BLaER1 treated with 17β-estradiol and CSF1 and Interleukin-3, amounts not matched to agents 10 nM and 100 nM (cell line): ENCODE results near the gene DOCK4.

ENCODE experiments used
- H3K27ac ChIP-seq, 11 experiments: shearing (Covaris generic); formaldehyde crosslinking; 2 replicates each; pipeline ENCODE4 v1.8.1; 2022
- H3K27me3 ChIP-seq, 11 experiments: shearing (Covaris generic); formaldehyde crosslinking; 2 replicates each; pipeline ENCODE4 v1.8.1; 2022
- H3K36me3 ChIP-seq, 11 experiments: shearing (Covaris generic); formaldehyde crosslinking; 2 replicates each; pipeline ENCODE4 v1.8.1; 2022
- H3K4me1 ChIP-seq, 10 experiments: shearing (Covaris generic); formaldehyde crosslinking; 2 replicates each; pipeline ENCODE4 v1.8.1; 2022
- H3K4me2 ChIP-seq, 11 experiments: shearing (Covaris generic); formaldehyde crosslinking; 2 replicates each; pipeline ENCODE4 v1.8.1; 2022
- H3K4me3 ChIP-seq, 10 experiments: shearing (Covaris generic); formaldehyde crosslinking; 2 replicates each; pipeline ENCODE4 v1.8.1; 2022
- H3K9ac ChIP-seq, 11 experiments: shearing (Covaris generic); formaldehyde crosslinking; 2 replicates each; pipeline ENCODE4 v1.8.1; 2022
- H3K9me3 ChIP-seq, 11 experiments: shearing (Covaris generic); formaldehyde crosslinking; replicated peaks in 1 of 11; 2 replicates each; pipeline ENCODE4 v1.8.1; 2022
- H4K20me1 ChIP-seq, 11 experiments: shearing (Covaris generic); formaldehyde crosslinking; 2 replicates each; pipeline ENCODE4 v1.8.1; 2022
- Cebpa-rat ChIP-seq, 11 experiments: shearing (Covaris generic); IDR thresholded peaks; 2 replicates each; pipeline ENCODE4 v1.8.1; 2022

The DOCK4 gene

GRCh38 chr7:112238852-112239610 is 32.8 kb upstream of the DOCK4 start:
- peaks cover 9 to 30% (median 18%) of the 10 kb centered on the region in 11 experiments; a peak in 18 of 22 replicates for H3K9me3 ChIP-seq
- no peak overlapping the region for H3K4me2 ChIP-seq
- no peak overlapping the region for H3K9ac ChIP-seq
- H3K27me3 ChIP-seq: no peaks in the 10 kb centered on the region
- peaks cover 0 to 20% (median 5%) of the 10 kb centered on the region in 11 experiments; a peak in 7 of 22 replicates for H3K36me3 ChIP-seq
- no peak for TF ChIP-seq Cebpa-rat (IDR thresholded peaks at IDR 0.05)
- no peak overlapping the region for H3K27ac ChIP-seq
- H4K20me1 ChIP-seq: no peaks in the 10 kb centered on the region; a peak in 2 of 22 replicates
- no peaks in the 10 kb centered on the region for H3K4me1 ChIP-seq
- no peak overlapping the region for H3K4me3 ChIP-seq

GRCh38 chr7:112238330-112238729 is 32.1 kb upstream of the DOCK4 start:
- Histone ChIP-seq H4K20me1 (peaks cover 0 to under 1% (median 0%) of the 10 kb centered on the region in 11 experiments; a peak in 3 of 22 replicates), H3K4me1 (no peaks in the 10 kb centered on the region), H3K36me3 (peaks cover 0 to 20% (median 5%) of the 10 kb centered on the region in 11 experiments; a peak in 7 of 22 replicates), H3K4me3 (no peak overlapping the region), H3K27me3 (no peaks in the 10 kb centered on the region), H3K4me2 (no peak overlapping the region), H3K9ac (no peak overlapping the region), H3K9me3 (peaks cover 11 to 31% (median 18%) of the 10 kb centered on the region in 11 experiments; a peak in 18 of 22 replicates), H3K27ac (no peak overlapping the region)
- TF ChIP-seq Cebpa-rat (IDR thresholded peaks at IDR 0.05): no peak

GRCh38 chr7:112236597-112236996 is 30.4 kb upstream of the DOCK4 start:
- H3K36me3 ChIP-seq: peaks cover 0 to 20% (median 5%) of the 10 kb centered on the region in 11 experiments; a peak in 7 of 22 replicates
- H3K4me3 ChIP-seq: no peak overlapping the region
- no peak overlapping the region for H3K27ac ChIP-seq
- H3K9me3 ChIP-seq: peaks cover 11 to 31% (median 18%) of the 10 kb centered on the region in 11 experiments; a peak in 18 of 22 replicates
- no peaks in the 10 kb centered on the region for H3K4me1 ChIP-seq
- H3K4me2 ChIP-seq: no peak overlapping the region
- no peak overlapping the region for H3K9ac ChIP-seq
- no peak for TF ChIP-seq Cebpa-rat (IDR thresholded peaks at IDR 0.05)
- no peaks in the 10 kb centered on the region for H3K27me3 ChIP-seq
- H4K20me1 ChIP-seq: peaks cover 0 to 11% (median 0%) of the 10 kb centered on the region in 11 experiments; a peak in 4 of 22 replicates

GRCh38 chr7:112234147-112234546 is 27.9 kb upstream of the DOCK4 start:
- no peak overlapping the region for H3K4me3 ChIP-seq
- H4K20me1 ChIP-seq: peaks cover 0 to 22% (median 5%) of the 10 kb centered on the region in 11 experiments; a peak in 8 of 22 replicates
- no peak overlapping the region for H3K27ac ChIP-seq
- peaks cover 0 to 17% (median 3%) of the 10 kb centered on the region in 11 experiments; a peak in 8 of 22 replicates for H3K36me3 ChIP-seq
- TF ChIP-seq Cebpa-rat (IDR thresholded peaks at IDR 0.05): no peak
- no peaks in the 10 kb centered on the region for H3K4me1 ChIP-seq
- H3K27me3 ChIP-seq: no peaks in the 10 kb centered on the region
- no peak overlapping the region for H3K4me2 ChIP-seq
- H3K9me3 ChIP-seq: peaks cover 8 to 23% (median 16%) of the 10 kb centered on the region in 11 experiments; a peak in 17 of 22 replicates
- no peak overlapping the region for H3K9ac ChIP-seq

- no peak overlapping the region for H3K4me2 ChIP-seq
- TF ChIP-seq Cebpa-rat (IDR thresholded peaks at IDR 0.05): no peak
- H3K27ac ChIP-seq: no peak overlapping the region
- H3K4me3 ChIP-seq: no peak overlapping the region
- H3K27me3 ChIP-seq: no peaks in the 10 kb centered on the region
- peaks cover 7 to 18% (median 13%) of the 10 kb centered on the region in 11 experiments; a peak in 16 of 22 replicates for H3K9me3 ChIP-seq
- peaks cover 0 to 12% (median under 1%) of the 10 kb centered on the region in 11 experiments; a peak in 7 of 22 replicates for H3K36me3 ChIP-seq
- H3K4me1 ChIP-seq: no peaks in the 10 kb centered on the region
- H3K9ac ChIP-seq: no peak overlapping the region
- H4K20me1 ChIP-seq: peaks cover 0 to 27% (median 7%) of the 10 kb centered on the region in 11 experiments; a peak in 10 of 22 replicates
Observed at GRCh38 chr7:112233048-112233697, 27.0 kb upstream of the DOCK4 start.

DNA sequence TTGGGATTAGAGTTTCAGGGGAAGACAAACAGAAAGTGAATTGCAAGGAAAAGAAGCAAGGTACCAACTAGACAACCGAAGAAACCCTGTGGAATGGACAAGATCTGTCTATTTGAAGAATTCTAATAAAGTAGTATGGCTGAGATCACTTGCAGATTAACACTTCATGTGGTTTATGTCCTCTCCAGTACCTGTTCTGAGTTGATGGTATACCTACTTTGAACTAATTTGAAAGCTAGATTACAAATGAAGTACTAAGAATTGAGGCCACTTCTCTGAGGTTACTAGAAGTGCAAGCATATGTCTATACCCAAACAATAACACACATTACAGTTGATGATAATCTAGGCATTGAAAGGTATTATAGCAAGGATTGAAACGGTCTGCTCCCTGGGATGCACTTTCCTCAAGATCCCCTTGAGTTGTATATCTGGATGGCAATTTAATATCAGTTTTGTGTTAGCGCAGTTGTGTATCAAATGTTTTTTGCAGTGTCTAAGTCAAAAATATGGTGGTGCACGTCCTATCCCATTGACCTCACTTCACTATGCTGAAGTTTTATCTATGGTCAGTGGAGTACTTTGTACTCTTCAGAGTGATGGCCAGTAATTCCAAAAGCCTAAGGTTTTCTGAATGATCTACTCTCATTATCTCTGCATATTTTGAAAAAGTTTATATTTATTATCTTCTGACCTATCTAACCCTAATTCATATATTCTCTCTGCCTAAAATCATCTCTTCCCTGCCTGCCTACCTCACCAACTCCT is 26.2 kb upstream of the DOCK4 start:
- Histone ChIP-seq H3K4me2 (no peak overlapping the region), H4K20me1 (peaks cover 0 to 27% (median 7%) of the 10 kb centered on the region in 11 experiments; a peak in 10 of 22 replicates)

GRCh38 chr7:112228632-112229031 is 22.4 kb upstream of the DOCK4 start:
- TF ChIP-seq Cebpa-rat (IDR thresholded peaks at IDR 0.05): no peak
- no peaks in the 10 kb centered on the region for H3K27me3 ChIP-seq

More for the DNA sequence above, 26.2 kb upstream of the DOCK4 start:
- peaks cover 0 to 11% (median 0%) of the 10 kb centered on the region in 11 experiments; a peak in 5 of 22 replicates for H3K36me3 ChIP-seq
- no peak overlapping the region for H3K4me3 ChIP-seq
- H3K9ac ChIP-seq: no peak overlapping the region
- peaks cover 6 to 16% (median 10%) of the 10 kb centered on the region in 11 experiments; a peak in 16 of 22 replicates for H3K9me3 ChIP-seq
- no peaks in the 10 kb centered on the region for H3K27me3 ChIP-seq
- H3K4me1 ChIP-seq: no peaks in the 10 kb centered on the region
- TF ChIP-seq Cebpa-rat (IDR thresholded peaks at IDR 0.05): no peak
- no peak overlapping the region for H3K27ac ChIP-seq

GRCh38 chr7:112226701-112227276 is 20.6 kb upstream of the DOCK4 start:
- Histone ChIP-seq H3K9ac (no peak overlapping the region), H3K4me2 (no peak overlapping the region), H3K36me3 (peaks cover 7 to 18% (median 11%) of the 10 kb centered on the region in 11 experiments; a peak in 17 of 22 replicates), H3K27me3 (no peaks in the 10 kb centered on the region), H3K4me1 (no peaks in the 10 kb centered on the region), H4K20me1 (peaks cover 0 to 32% (median 9%) of the 10 kb centered on the region in 11 experiments; a peak in 10 of 22 replicates), H3K9me3 (peaks cover 6 to 26% (median 20%) of the 10 kb centered on the region in 11 experiments; a peak in 20 of 22 replicates), H3K27ac (no peak overlapping the region), H3K4me3 (no peak overlapping the region)
- TF ChIP-seq Cebpa-rat (IDR thresholded peaks at IDR 0.05): no peak

More at GRCh38 chr7:112228632-112229031, 22.4 kb upstream of the DOCK4 start:
- no peak overlapping the region for H3K4me2 ChIP-seq
- no peak overlapping the region for H3K4me3 ChIP-seq
- peaks cover 0 to 8% (median 0%) of the 10 kb centered on the region in 11 experiments; a peak in 8 of 22 replicates for H3K36me3 ChIP-seq
- H4K20me1 ChIP-seq: peaks cover 0 to 44% (median 7%) of the 10 kb centered on the region in 11 experiments; a peak in 10 of 22 replicates
- H3K27ac ChIP-seq: no peak overlapping the region
- H3K4me1 ChIP-seq: no peaks in the 10 kb centered on the region
- peaks cover 0 to 8% (median 3%) of the 10 kb centered on the region in 11 experiments; a peak in 9 of 22 replicates for H3K9me3 ChIP-seq
- no peak overlapping the region for H3K9ac ChIP-seq
